Airway epithelial cell (primary cell): ENCODE results near the gene BEX3. TPM values are rescaled to one million over a fixed set of nuclear protein-coding genes. Genes with fewer than 3 reads are reported as not detected.

Source experiments
- total RNA-seq: library from RNA; depleted of rRNA; stranded (reverse); fragments of >200 nt; gene quantifications from 2 replicates; pipeline ENCODE4 v1.2.3, GENCODE V29; 2015

The BEX3 gene
- 198 and 228 TPM in 2 replicates for total RNA-seq

GRCh38 chrX:103376118-103376978 is at the start of gene BEX3:
Gene BEX3, plus strand, starts transcription at chrX:103376538. Its CDS starts 984 bp downstream, at chrX:103377522.

GRCh38 chrX:103329991-103330390 is 46.3 kb upstream of the BEX3 start, which contains the start of gene TCEAL7:
Gene TCEAL7, plus strand, starts transcription at chrX:103330239. Its CDS starts 1,165 bp downstream, at chrX:103331404.

GRCh38 chrX:103356130-103356798 is 20.1 kb upstream of the BEX3 start, which contains the start of gene TCEAL9:
Gene TCEAL9, plus strand, starts transcription at chrX:103356506. Its CDS starts 1,179 bp downstream, at chrX:103357685.

Other genes starting within 250 kb of the BEX3 start
- gene BEX4, start 161.4 kb upstream of the BEX3 start, total RNA-seq = 18.3 and 20.9 TPM in 2 replicates
- gene TCEAL8, start 121.4 kb upstream of the BEX3 start, total RNA-seq = 75.7 and 83.1 TPM in 2 replicates
- not detected in 2 replicates for gene TCEAL5, start 99.8 kb upstream of the BEX3 start, total RNA-seq
- gene BEX2, start 65.5 kb upstream of the BEX3 start, total RNA-seq = 3.6 and 4.0 TPM in 2 replicates
- 3.6 TPM in 1 of 2 replicates, not detected in the other for gene TCEAL7, start 46.3 kb upstream of the BEX3 start, total RNA-seq
- 79.0 and 99.5 TPM in 2 replicates for gene TCEAL9, start 20.0 kb upstream of the BEX3 start, total RNA-seq
- gene RAB40A, start 143.0 kb downstream of the BEX3 start, total RNA-seq = 0.14 TPM in 1 of 2 replicates, not detected in the other
- 31.9 and 32.8 TPM in 2 replicates for gene TCEAL4, start 209.0 kb downstream of the BEX3 start, total RNA-seq
- 12.0 and 12.3 TPM in 2 replicates for gene TCEAL3, start 231.4 kb downstream of the BEX3 start, total RNA-seq